Nephron (organoid): Measurements from ENCODE around the gene SLC25A4.
A peak's percentile ranks its signal among the peaks of the same experiment; 100 is the strongest.
"Not testable (repeated sequence)": the region's sequence is repeated elsewhere in the genome, so short reads cannot be mapped to it uniquely, and the experiment has no call there.

Experiments
- H3K27ac Mint-ChIP-seq, 3 experiments: 2 replicates each; pipeline ENCODE4 v1.8.0; 2020; ENCODE audit warnings: mixed read lengths in 3 of 3, mild to moderate bottlenecking in 2 of 3, moderate library complexity in 1 of 3
- H3K27me3 Mint-ChIP-seq: 2 replicates; pipeline ENCODE4 v1.8.0; 2021; ENCODE audit warnings: low read depth, mild to moderate bottlenecking, moderate library complexity, mixed read lengths
- H3K36me3 Mint-ChIP-seq: 2 replicates; pipeline ENCODE4 v1.8.0; 2020; ENCODE audit warnings: low read depth, mixed read lengths
- H3K4me1 Mint-ChIP-seq: 2 replicates; pipeline ENCODE4 v1.8.0; 2020; ENCODE audit warnings: mixed read lengths
- H3K4me3 Mint-ChIP-seq, 3 experiments: 2 replicates each; pipeline ENCODE4 v1.8.0; 2020; ENCODE audit warnings: mild to moderate bottlenecking in 3 of 3, mixed read lengths in 3 of 3, moderate library complexity in 2 of 3
- H3K9me3 Mint-ChIP-seq: 2 replicates; pipeline ENCODE4 v1.8.0; 2020; ENCODE audit warnings: mixed read lengths
- CTCF ChIP-seq, 3 experiments: fragments of 200-600 bp; sonication (generic); IDR thresholded peaks; one replicate each; pipeline ENCODE4 v1.5.0; 2021; ENCODE audit warnings: antibody characterized with exemption in 3 of 3; ENCODE audit not compliant: unreplicated experiment in 3 of 3

SLC25A4 gene

DNA sequence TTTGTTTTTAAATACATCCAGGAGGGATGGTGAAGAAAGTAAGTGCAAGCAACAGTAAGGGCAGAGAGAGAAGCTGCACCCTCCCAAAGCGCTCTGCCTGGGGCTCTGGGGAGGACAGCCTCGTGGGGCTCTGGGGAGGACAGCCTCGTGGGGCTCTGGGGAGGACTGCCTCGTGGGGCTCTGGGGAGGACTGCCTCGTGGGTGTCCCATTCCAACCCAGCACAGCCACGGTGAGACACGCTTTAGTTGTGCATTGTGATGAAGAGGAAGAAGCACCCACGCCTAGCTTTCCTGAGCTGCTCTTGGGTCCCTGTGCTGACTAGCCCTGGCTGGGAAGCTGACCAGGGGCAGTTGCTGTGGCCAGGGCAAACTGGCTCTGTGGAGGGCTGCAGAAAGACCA, 43.1 kb upstream of the SLC25A4 start:
- Mint-ChIP-seq H3K36me3 (no peaks in the 10 kb centered on the region), H3K27me3 (peaks cover 5% of the 10 kb centered on the region), H3K9me3 (no peaks in the 10 kb centered on the region), H3K27ac (peak overlapping the region; percentile 19 to 48 (median 39)), H3K4me1 (peaks cover 13% of the 10 kb centered on the region), H3K4me3 (no peak overlapping the region)
- TF ChIP-seq CTCF (IDR thresholded peaks at IDR 0.05; ENCODE audit: unreplicated experiment in 3 of 3): no peak

DNA sequence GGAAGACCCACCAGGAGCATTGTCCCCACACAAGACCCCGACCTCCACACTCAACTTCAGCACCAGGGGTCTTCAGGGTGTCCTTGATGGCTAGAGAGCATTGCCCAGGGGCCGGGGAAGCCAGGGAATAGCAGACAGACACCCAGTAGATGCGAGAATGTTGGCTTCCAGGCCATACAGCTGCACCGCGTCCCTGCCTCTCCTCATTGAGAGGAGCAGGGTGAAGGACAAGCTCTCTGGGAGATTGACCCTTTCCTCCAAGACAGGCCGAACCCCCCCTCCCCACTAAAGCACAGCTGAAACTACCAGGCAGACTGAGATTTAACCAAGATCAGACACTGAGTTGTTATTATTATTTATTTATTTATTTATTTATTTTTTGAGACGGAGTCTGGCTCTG, 42.6 kb upstream of the SLC25A4 start:
- Mint-ChIP-seq H3K36me3 (no peaks in the 10 kb centered on the region), H3K27ac (no peak overlapping the region)

GRCh38 chr4:185101354-185101890, 41.6 kb upstream of the SLC25A4 start:
- Mint-ChIP-seq H3K36me3 (no peaks in the 10 kb centered on the region), H3K27me3 (peaks cover 5% of the 10 kb centered on the region), H3K9me3 (no peaks in the 10 kb centered on the region), H3K4me3 (no peak overlapping the region), H3K4me1 (peaks cover 21% of the 10 kb centered on the region), H3K27ac (no peak overlapping the region)
- no peak for TF ChIP-seq CTCF (IDR thresholded peaks at IDR 0.05; ENCODE audit: unreplicated experiment in 3 of 3)

More for the DNA sequence above, 42.6 kb upstream of the SLC25A4 start:
- Mint-ChIP-seq H3K4me1 (peaks cover 13% of the 10 kb centered on the region), H3K27me3 (peaks cover 5% of the 10 kb centered on the region), H3K9me3 (no peaks in the 10 kb centered on the region), H3K4me3 (no peak overlapping the region)
- no peak for TF ChIP-seq CTCF (IDR thresholded peaks at IDR 0.05; ENCODE audit: unreplicated experiment in 3 of 3)

DNA sequence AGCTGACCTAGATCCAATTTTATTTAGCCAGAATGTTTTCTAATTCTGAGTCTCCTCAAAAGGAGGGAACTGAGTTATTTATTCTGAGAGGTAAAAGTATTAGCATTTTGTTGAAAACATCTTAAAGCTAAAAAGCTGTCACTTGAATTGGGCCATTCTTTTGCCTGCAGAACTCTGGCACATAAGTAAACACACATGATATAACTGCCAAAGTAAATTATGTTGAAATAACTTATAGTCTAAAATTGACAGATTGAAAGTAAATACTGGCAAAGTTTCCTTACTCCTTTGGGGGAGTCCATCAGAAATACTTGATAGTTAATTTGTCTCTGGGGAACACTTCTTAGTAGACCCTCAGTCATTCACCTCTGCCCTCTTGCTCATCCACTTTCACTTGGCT, 38.3 kb upstream of the SLC25A4 start:
- no peaks in the 10 kb centered on the region for H3K36me3 Mint-ChIP-seq
- H3K27me3 Mint-ChIP-seq: peaks cover 5% of the 10 kb centered on the region
- H3K4me1 Mint-ChIP-seq: peaks cover 25% of the 10 kb centered on the region
- no peak overlapping the region for H3K4me3 Mint-ChIP-seq
- no peak overlapping the region for H3K27ac Mint-ChIP-seq
- no peaks in the 10 kb centered on the region for H3K9me3 Mint-ChIP-seq
- no peak for TF ChIP-seq CTCF (IDR thresholded peaks at IDR 0.05; ENCODE audit: unreplicated experiment in 3 of 3)

- Mint-ChIP-seq H3K9me3 (no peaks in the 10 kb centered on the region), H3K4me1 (peaks cover 23% of the 10 kb centered on the region), H3K27ac (peak overlapping the region; percentile 0 to 36 (median 3)), H3K4me3 (no peak overlapping the region), H3K36me3 (no peaks in the 10 kb centered on the region), H3K27me3 (peaks cover 5% of the 10 kb centered on the region)
- no peak for TF ChIP-seq CTCF (IDR thresholded peaks at IDR 0.05; ENCODE audit: unreplicated experiment in 3 of 3)
Measured at GRCh38 chr4:185106353-185106752, 36.7 kb upstream of the SLC25A4 start.

DNA sequence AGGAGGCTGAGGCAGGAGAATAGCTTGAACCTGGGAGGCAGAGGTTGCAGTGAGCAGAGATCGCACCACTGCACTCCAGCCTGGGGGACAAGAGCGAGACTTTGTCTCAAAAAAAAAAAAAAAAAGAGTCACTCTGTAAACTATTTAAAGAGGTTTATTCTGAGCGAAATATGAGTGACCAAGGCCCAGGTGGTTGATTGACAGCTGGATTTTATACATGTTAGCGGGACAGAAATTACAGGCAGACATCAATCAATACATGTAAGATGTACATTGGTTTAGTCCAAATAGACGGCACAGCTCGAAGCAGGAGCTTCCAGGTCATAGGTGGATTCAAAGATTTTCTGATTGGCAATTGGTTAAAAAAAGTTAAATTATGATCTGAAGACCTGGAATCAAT, 35.5 kb upstream of the SLC25A4 start:
- Mint-ChIP-seq H3K4me1 (peaks cover 23% of the 10 kb centered on the region), H3K27ac (peak overlapping the region in 1 of 3 experiments; percentile 93)
- not testable (repeated sequence) for H3K4me3 Mint-ChIP-seq, H3K27me3 Mint-ChIP-seq, H3K9me3 Mint-ChIP-seq, H3K36me3 Mint-ChIP-seq
